Raji (cell line): ENCODE data around the gene WDR74.

ENCODE experiments used
- POLR2A ChIP-seq: IDR thresholded peaks from 2 replicates; pipeline ENCODE4 v1.6.1; 2011; ENCODE audit warnings: low read depth, low read length, control low read depth; ENCODE audit not compliant: insufficient read depth

Gene WDR74

DNA sequence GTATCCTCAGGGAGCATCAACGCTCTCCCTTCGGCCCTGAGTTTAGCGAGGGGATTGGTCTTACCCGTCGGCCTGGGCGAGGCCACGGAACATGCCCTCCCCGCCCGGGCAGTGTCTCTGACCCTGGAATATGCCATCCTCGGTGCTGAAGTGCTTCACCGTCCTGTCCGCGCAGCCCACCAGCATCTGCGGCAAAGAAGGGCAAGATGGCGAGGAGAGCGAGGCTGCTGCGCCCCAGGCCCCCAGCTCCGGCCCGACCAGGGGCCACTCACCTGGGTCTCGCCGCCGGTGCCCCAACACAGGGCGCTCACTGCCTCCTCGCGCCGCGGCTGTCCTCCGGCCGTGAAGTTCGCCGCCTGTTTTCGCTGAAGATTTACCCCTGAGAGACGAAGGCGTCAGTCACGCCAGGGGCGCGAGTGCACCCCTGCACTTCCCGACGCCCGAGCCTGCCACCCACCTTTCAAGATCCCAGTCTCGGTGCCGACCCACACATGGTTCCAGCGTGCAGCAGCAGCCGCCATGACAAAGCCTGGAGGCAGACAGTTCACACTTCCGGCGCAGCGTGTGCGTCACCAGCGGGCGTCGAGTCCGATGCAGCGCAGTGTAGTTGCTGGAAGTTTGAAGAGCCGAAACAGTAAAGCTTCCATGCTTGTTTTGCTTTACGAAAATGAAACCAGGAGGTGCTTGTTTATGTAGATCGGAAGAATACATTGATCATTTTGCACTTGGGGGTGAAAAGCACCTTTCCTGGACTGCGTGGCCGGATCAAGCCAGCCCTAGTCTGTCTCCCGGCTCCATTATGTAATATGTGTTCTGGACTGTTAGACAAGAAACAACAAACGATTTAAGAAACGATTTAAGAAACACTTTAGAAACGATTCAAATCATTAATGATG, at the start of gene WDR74:
Gene WDR74, minus strand, starts transcription at position 541 of the 896 bp plus-strand sequence. Its CDS starts 20 bp downstream, at position 521.
- TF ChIP-seq POLR2A: peak; percentile 98

DNA sequence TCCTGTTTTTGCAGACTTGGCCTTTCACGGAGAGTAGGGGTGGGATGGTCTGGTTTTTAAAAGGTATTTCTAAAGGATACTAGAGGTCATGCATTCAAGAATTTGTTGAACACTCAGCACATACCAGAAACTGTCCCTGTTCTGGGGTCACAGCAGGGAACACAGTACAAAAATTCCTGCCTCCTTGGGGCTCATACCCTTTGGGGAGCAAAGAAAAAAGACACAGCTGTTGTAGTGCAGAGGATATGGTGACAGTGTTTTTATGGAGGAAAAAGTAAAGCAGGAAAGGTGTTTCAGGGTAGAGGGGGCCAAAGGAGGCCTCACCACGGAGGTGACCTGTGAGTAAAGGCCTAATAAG, 49.7 kb upstream of the WDR74 start:
- TF ChIP-seq POLR2A: no peak

DNA sequence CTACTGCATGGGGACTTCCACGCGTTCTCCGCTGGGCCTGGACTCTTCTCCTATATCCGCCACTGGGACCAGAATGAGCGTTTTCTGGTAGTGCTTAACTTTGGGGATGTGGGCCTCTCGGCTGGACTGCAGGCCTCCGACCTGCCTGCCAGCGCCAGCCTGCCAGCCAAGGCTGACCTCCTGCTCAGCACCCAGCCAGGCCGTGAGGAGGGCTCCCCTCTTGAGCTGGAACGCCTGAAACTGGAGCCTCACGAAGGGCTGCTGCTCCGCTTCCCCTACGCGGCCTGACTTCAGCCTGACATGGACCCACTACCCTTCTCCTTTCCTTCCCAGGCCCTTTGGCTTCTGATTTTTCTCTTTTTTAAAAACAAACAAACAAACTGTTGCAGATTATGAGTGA, 49.0 kb upstream of the WDR74 start:
- TF ChIP-seq POLR2A: no peak

DNA sequence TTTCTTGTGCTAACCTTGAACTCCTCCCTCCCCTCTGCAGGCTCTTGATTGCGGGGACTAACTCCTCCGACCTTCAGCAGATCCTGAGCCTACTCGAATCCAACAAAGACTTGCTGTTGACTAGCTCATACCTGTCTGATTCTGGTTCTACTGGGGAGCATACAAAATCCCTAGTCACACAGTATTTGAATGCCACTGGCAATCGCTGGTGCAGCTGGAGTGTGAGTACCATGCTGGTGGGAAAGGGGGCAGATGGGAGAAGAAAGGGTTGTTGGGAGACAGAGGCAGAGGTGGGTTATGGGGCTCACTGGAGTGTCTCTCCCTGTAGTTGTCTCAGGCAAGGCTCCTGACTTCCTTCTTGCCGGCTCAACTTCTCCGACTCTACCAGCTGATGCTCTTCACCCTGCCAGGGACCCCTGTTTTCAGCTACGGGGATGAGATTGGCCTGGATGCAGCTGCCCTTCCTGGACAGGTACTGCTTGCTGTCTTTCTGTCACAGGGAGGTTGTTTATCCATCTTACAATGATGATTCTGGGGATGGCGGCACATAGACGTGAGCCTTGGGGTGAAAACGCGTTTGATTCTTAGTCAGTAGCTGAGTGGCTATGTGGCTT, 45.9 kb upstream of the WDR74 start:
- no peak for TF ChIP-seq POLR2A

DNA sequence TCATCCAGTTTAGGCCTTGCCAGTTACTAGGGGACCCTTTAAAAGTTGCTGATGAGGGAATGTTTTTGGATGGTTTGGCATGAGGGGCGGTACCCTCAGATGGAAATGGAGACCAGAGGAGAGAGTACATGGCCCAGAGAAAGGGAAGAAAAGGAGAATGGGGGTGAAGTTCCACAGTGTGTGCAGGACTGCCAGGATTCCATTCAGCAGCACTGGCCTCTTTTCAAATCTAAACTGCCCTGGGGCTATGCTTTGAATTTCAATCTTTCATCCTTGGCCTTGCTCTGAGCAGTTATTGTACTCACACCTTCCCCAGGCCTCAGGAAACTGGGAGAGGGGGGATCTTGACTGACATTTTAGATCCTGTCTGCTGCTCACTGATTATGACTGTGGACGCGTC, 44.3 kb upstream of the WDR74 start:
- TF ChIP-seq POLR2A: no peak

DNA sequence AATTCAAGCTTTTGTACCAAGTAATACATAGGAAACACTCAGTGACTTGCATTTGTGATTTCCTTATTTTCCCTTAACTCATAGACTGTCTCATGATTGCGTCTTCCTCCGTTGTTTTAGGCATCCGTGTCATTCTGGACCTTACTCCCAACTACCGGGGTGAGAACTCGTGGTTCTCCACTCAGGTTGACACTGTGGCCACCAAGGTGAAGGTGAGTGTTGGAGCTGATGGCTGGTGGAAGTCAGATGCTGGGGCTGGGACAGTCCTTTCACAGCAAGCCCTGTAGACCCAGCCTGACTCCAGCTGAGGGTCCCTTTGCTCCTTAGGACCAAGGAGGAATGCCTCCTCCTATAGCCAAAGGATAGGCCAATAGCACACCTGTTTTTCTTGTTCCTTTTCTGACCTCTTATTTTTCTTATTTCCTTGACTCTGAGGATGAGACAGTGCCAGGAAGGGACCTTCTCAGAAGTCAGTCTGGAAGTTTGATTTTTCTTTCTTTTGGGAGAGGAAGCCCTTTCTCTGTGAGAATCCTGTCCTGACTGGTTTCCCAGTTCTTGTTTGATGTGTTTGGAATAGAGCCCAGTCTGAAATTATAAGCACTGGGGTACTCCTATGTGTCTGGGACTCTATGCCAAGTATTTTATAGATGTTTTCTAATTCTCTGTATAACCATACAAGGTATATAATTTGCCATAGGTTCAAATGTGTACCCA, 43.6 kb upstream of the WDR74 start:
- TF ChIP-seq POLR2A: no peak

DNA sequence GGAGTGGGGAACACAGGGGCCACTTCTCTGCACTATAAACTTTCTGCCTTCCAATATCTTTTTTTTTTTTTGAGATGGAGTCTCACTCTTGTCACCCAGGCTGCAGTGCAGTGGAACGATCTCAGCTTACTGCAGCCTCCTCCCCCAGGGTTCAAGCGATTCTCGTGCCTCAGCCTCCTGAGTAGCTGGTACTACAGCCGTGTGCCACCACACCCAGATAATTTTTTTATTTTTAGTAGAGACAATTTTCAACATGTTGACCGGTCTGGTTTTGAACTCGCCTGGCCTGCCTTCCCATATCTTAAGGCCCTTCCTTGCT, 43.0 kb upstream of the WDR74 start:
- no peak for TF ChIP-seq POLR2A

DNA sequence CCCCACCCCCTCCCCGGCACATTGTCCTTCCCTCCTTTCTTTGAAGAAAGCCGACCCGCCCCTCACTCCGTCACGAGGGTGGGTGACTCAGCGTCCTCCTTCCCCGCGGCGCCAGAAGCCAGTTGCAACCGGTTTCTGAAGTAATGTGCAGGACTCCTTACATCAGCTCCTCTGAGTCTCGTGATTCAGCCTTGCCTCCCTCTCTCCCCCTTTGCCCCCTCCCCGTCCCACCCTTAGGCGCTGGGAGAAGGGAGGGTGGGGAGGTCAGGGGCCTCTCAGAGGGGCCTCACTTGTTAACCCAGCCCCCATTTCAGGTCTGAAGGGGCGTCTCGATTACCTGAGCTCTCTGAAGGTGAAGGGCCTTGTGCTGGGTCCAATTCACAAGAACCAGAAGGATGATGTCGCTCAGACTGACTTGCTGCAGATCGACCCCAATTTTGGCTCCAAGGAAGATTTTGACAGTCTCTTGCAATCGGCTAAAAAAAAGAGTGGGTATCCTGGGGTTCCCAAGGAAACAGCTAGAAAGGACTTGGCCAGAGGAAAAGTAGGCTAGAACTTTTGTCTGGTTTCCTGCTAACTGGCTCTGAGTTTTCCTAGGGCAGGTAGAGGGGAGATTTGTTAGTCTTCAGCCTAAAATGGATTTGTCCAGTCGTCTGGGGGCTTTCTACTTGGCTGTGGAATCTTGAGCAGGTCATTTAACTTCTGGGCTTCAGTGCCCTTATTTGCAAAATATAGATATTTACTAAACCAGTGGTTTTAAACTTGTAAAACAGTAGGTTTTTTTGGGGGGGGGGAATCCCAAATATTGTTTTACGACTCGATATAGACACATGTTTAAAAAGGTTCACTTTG, 42.4 kb upstream of the WDR74 start:
- TF ChIP-seq POLR2A: no peak

DNA sequence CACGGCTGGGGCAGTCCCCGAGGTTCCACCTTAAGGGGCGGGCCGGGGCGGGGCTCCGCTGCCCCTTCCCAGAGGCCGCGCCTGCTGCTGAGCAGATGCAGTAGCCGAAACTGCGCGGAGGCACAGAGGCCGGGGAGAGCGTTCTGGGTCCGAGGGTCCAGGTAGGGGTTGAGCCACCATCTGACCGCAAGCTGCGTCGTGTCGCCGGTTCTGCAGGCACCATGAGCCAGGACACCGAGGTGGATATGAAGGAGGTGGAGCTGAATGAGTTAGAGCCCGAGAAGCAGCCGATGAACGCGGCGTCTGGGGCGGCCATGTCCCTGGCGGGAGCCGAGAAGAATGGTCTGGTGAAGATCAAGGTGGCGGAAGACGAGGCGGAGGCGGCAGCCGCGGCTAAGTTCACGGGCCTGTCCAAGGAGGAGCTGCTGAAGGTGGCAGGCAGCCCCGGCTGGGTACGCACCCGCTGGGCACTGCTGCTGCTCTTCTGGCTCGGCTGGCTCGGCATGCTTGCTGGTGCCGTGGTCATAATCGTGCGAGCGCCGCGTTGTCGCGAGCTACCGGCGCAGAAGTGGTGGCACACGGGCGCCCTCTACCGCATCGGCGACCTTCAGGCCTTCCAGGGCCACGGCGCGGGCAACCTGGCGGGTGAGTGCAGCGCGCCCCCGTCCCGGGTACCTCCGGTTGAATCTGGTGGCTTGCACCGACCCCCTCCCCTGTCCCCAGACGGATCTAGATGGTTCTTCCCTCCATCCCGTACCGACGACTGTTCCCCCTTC, 41.6 kb upstream of the WDR74 start, which contains the start of gene SLC3A2:
Gene SLC3A2, plus strand, starts transcription at position 94 of the 776 bp plus-strand sequence. Its CDS starts 128 bp downstream, at position 222.
- peak; percentile 98 for TF ChIP-seq POLR2A

DNA sequence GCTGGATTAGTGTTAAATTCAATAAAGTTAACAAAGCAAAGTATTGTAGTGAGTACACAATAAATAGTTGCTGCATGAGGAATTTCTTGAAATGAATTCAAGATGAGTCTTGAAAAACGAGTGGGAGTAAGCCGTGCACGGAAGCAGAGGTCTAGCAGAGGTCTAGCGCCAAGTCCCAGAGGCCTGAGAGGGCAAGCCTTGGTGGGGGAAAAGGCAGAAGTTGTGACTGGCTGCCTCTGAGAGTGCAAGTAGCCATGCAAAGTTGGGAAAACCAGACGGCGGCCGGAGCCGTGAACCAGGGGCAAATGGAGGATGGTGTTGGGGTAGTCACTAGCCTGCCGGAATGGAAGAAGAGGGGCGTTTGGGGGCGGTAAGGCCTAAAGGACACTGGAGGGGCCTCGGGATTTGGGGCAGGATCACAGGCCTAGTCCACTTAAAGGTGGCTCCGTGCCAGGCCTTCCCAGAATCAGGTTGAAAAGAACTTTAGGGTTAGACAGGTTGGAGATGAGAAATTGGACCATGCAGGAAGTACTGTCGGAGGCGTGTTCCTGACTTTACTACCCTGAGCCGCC, 40.9 kb upstream of the WDR74 start:
- TF ChIP-seq POLR2A: no peak

DNA sequence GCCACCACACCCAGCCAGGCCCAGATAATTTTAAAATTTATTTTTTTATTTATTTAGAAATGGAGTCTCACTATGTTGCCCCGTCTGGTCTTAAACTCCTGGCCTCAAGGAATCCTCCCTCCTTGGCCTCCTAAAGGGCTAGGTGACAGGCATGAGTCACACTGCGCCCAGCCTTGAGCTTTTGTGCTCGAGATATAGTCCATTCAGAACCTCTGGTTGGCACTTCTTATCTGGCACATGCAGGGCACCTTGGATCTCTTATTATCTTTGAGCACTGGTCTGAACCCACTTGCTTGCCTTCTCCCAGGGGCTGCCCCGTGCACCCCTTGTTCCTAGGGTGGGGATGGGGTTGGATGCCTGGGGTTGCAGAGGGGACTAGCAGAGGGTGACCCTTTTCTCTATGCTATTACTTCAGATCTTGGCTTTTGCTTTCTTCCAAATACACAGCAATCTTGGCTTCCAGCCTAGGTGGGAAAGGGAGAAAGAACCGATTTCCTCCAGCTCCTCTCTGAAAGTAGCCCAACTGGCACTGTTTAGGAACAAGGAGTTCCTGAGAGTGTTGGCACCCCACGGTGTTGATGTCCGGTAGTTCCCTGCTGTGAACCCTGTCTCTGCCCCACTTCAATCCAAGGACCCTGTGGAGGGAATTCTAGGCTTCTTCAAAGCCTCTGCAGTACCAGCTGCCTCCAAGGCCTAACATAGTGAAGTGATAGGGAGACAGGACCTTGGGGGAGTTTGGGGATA, 40.0 kb upstream of the WDR74 start:
- no peak for TF ChIP-seq POLR2A

DNA sequence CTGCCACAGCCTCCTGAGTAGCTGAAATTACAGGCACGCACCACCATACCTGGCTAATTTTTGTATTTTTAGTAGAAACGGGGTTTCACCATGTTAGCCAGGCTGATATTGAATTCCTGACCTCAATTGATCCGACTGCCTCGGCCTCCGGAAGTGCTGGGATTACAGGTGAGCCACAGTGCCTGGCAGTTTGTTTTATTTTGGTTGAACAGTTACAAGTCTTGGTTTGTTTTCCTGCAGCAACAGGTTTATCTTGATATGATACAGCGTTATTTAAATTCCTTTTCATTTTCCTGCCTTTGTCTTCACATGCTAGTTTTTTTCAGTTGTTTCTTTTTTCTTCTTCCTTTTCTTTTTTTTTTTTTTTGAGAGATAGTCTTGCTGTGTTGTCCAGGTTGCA, 37.3 kb upstream of the WDR74 start:
- TF ChIP-seq POLR2A: no peak
